ENCODE measurements around the gene C22orf23.

Gene C22orf23

GRCh38 chr22:37898441-37899181 is 54.8 kb downstream of the C22orf23 start:
- no peak for DNase-seq (ENCODE audit: low read depth, low spot score)

- no peak for DNase-seq (ENCODE audit: low read depth, low spot score)
These were observed 55.6 kb downstream of the C22orf23 start for GRCh38 chr22:37897807-37898206.

- no peak for DNase-seq (ENCODE audit: low read depth, low spot score)
These were observed 56.5 kb downstream of the C22orf23 start for GRCh38 chr22:37896939-37897338.

- DNase-seq (ENCODE audit: low read depth, low spot score), result no peak
These were observed 57.2 kb downstream of the C22orf23 start for GRCh38 chr22:37896181-37896592.

- DNase-seq (ENCODE audit: low read depth, low spot score), result no peak
These were observed 58.3 kb downstream of the C22orf23 start for GRCh38 chr22:37894939-37895670.

- no peak for DNase-seq (ENCODE audit: low read depth, low spot score)
These were observed 59.8 kb downstream of the C22orf23 start for GRCh38 chr22:37893583-37893983.

Data from activated naive CD8-positive, alpha-beta T cell treated with anti-CD3 and anti-CD28 coated beads, Interleukin-2, amount 50 U/mL, for 16 hours (primary cell).